ENCODE measurements around the gene TUBA4A. TPM values are rescaled to one million over a fixed set of nuclear protein-coding genes. Genes with fewer than 3 reads are reported as not detected.
A peak's percentile ranks its signal among the peaks of the same experiment; 100 is the strongest.

Gene TUBA4A
- total RNA-seq, 1 experiment from 2014 or later = 40.8 TPM

- no peak for TF ChIP-seq STAT6 (CRISPR knock-in tag; conservative IDR thresholded peaks at IDR 0.05; ENCODE audit: low read depth)
- peak; percentile 78 for TF ChIP-seq MAX (CRISPR knock-in tag; IDR thresholded peaks at IDR 0.05)
- no peak for TF ChIP-seq ZNF671 (CRISPR knock-in tag; IDR thresholded peaks at IDR 0.05)
- TF ChIP-seq GTF2I (CRISPR knock-in tag; conservative IDR thresholded peaks at IDR 0.05) = no peak
- peak; percentile 15 for TF ChIP-seq USF2 (CRISPR knock-in tag; IDR thresholded peaks at IDR 0.05)
- peak; percentile 95 for TF ChIP-seq GABPB1 (CRISPR knock-in tag; IDR thresholded peaks at IDR 0.05)
- TF ChIP-seq RELA (CRISPR knock-in tag; IDR thresholded peaks at IDR 0.05; ENCODE audit: borderline replicate concordance) = no peak
- no peak for TF ChIP-seq TEAD1 (CRISPR knock-in tag; IDR thresholded peaks at IDR 0.05)
- peak; percentile 92 for TF ChIP-seq FOXK1 (CRISPR knock-in tag; IDR thresholded peaks at IDR 0.05)
- no peak; the same call in 1 of the 2 replicates for TF ChIP-seq ARID4B (CRISPR knock-in tag; IDR thresholded peaks at IDR 0.05; ENCODE audit: borderline replicate concordance)
- peak; percentile 94 for TF ChIP-seq SP1 (CRISPR knock-in tag; conservative IDR thresholded peaks at IDR 0.05)
- no peak for TF ChIP-seq ZNF317 (CRISPR knock-in tag; IDR thresholded peaks at IDR 0.05; ENCODE audit: borderline replicate concordance, low read depth)
- TF ChIP-seq NR1H2 (CRISPR knock-in tag; IDR thresholded peaks at IDR 0.05) = no peak
- TF ChIP-seq NR2C2 (CRISPR knock-in tag; IDR thresholded peaks at IDR 0.05) = no peak
- no peak for TF ChIP-seq CREB1 (CRISPR knock-in tag; IDR thresholded peaks at IDR 0.05)
- TF ChIP-seq AR (CRISPR knock-in tag; IDR thresholded peaks at IDR 0.05) = no peak
- no peak for TF ChIP-seq ZNF512 (CRISPR knock-in tag; IDR thresholded peaks at IDR 0.05; ENCODE audit: borderline replicate concordance)
- no peak for TF ChIP-seq SOX15 (CRISPR knock-in tag; IDR thresholded peaks at IDR 0.05)
- no peak for TF ChIP-seq MLX (CRISPR knock-in tag; IDR thresholded peaks at IDR 0.05)
- TF ChIP-seq TCF7 (CRISPR knock-in tag; IDR thresholded peaks at IDR 0.05; ENCODE audit: low read depth) = no peak
- no peak for TF ChIP-seq MYBL2 (CRISPR knock-in tag; IDR thresholded peaks at IDR 0.05)
- TF ChIP-seq ZNF263 (CRISPR knock-in tag; IDR thresholded peaks at IDR 0.05; ENCODE audit: low read depth) = no peak
- peak; percentile 98 for TF ChIP-seq NFYB (CRISPR knock-in tag; conservative IDR thresholded peaks at IDR 0.05; ENCODE audit: low read depth)
Observed at GRCh38 chr2:219229305-219230058, 24.2 kb downstream of the TUBA4A start, which contains the start of the genes ANKZF1 and ATG9A (continued).

All from WTC11 (cell line).